ENCODE data around the gene RSRC2. TPM values are rescaled to one million over a fixed set of nuclear protein-coding genes. Genes with fewer than 3 reads are reported as not detected.

Gene RSRC2
- total and polyA plus RNA-seq, 10 of the 15 experiments (the other 5 are each of a cell fraction or from before 2014, with no cell fraction given), result 49.8 to 112 (median 60.6) TPM

- TF ChIP-seq REST (IDR thresholded peaks at IDR 0.05; ENCODE audit: low read depth, low read length), result no peak
- no peak for TF ChIP-seq NKRF (conservative IDR thresholded peaks at IDR 0.05)
- TF ChIP-seq NR2F1 (conservative IDR thresholded peaks at IDR 0.05), result no peak
- peak; percentile 13; the same call in 1 of the 2 replicates for TF ChIP-seq MTA2 (IDR thresholded peaks at IDR 0.05; ENCODE audit: low read depth)
- TF ChIP-seq CBFB (IDR thresholded peaks at IDR 0.05; ENCODE audit: low read depth), result peak; percentile 54; the same call in 1 of the 2 replicates
- no peak for TF ChIP-seq CEBPB (IDR thresholded peaks at IDR 0.05; ENCODE audit: borderline replicate concordance in 1 of 2, low read depth in 2 of 2, low read length in 2 of 2)
- no peak for TF ChIP-seq SMC3 (IDR thresholded peaks at IDR 0.05; ENCODE audit: borderline replicate concordance, low read length)
- TF ChIP-seq ZNF24 (IDR thresholded peaks at IDR 0.05), result no peak
These were observed 53.0 kb downstream of the RSRC2 start (continued) for GRCh38 chr12:122473543-122474323.
